ENCODE data around the gene ENPP6. TPM values are rescaled to one million over a fixed set of nuclear protein-coding genes. Genes with fewer than 3 reads are reported as not detected.
A peak's percentile ranks its signal among the peaks of the same experiment; 100 is the strongest.

ENPP6 gene
- total and polyA plus RNA-seq, 4 donors: 30.4 to 53.3 (median 32.2) TPM

DNA sequence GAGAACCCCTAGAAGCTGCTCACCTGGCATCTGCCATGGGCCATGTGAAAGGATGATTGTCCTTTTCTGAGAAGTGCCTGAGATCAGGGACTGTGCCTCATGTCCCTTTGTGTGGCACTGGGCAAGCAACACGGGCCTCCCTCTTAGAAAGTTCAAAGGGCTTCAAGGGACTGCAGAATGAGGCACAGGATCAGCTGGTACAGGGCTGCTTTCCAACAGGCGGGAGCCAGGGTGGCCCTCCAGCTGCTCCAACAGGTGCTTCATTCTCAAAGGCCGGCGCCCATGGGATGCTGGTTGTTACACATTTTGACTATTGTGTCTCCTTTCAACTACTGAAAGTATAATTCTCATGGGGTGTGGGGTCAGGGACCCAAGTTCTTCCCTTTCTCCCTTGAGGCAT is 114.7 kb downstream of the ENPP6 start:
- H3K36me3 ChIP-seq (ENCODE audit: control insufficient read depth, insufficient read depth, low read length): no peaks in the 10 kb centered on the region
- no peak overlapping the region for H3K4me3 ChIP-seq (ENCODE audit: low read depth, low read length)
- DNase-seq (ENCODE audit: low read depth in 4 of 6, low spot score in 6 of 6): no peak
- H3K27ac ChIP-seq (ENCODE audit: low read depth, low read length): peak overlapping the region; percentile 65
- 58% methylated on average over 2 of the region's 4 CpGs for WGBS (ENCODE audit: insufficient coverage)
- no peaks in the 10 kb centered on the region for H3K9me3 ChIP-seq (ENCODE audit: control insufficient read depth, insufficient read depth, low read length)
- H3K27me3 ChIP-seq (ENCODE audit: control insufficient read depth, insufficient read depth, low read length): no peaks in the 10 kb centered on the region
- peaks cover 33% of the 10 kb centered on the region for H3K4me1 ChIP-seq (ENCODE audit: control insufficient read depth, insufficient read depth, low read length)

DNA sequence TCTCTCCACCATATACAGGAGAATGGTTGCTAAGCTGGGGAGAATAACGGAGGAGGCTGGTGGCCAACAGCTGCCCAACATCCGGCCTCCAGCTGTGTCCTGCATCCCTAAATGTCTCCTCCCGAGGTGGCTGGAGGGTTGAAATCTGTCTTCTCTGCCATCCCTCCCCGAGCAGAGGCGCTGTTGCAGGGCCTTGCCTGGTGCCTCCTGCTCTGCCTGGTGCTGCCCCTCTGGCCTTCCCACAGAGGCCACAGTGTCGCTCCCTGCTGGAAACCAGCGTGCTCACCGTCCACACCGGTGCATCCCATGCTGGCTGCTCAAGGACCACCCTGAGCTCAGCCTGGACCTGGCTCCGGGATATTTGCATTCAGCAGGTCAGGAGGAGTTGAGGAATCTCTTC is 115.2 kb downstream of the ENPP6 start:
- Histone ChIP-seq H3K36me3 (ENCODE audit: control insufficient read depth, insufficient read depth, low read length) (no peaks in the 10 kb centered on the region), H3K27ac (ENCODE audit: low read depth, low read length) (no peak overlapping the region), H3K27me3 (ENCODE audit: control insufficient read depth, insufficient read depth, low read length) (no peaks in the 10 kb centered on the region), H3K9me3 (ENCODE audit: control insufficient read depth, insufficient read depth, low read length) (no peaks in the 10 kb centered on the region), H3K4me1 (ENCODE audit: control insufficient read depth, insufficient read depth, low read length) (peaks cover 34% of the 10 kb centered on the region), H3K4me3 (ENCODE audit: low read depth, low read length) (no peak overlapping the region)
- DNase-seq (ENCODE audit: low read depth in 4 of 6, low spot score in 6 of 6): no peak
- 70% methylated on average over 10 of the region's 10 CpGs for WGBS (ENCODE audit: insufficient coverage)

DNA sequence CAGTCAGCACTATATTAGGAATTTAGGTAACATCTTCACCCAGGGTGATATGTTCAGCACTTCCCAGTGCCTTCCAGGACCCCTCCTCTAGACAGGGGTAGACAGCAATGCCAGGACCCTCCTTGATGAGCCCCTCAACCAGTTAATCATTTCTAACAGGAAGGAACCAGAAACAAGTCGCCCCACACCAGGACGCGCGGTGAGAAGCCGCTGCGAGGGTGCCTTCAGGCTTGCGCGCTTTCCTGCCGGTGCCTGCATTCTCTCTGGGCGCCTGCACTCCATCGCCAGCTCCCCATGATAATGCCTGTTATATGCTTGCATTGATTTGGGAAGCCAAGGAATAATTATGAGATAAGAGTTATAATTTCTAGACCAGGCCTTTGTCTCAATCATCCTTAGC is 116.0 kb downstream of the ENPP6 start:
- 84% methylated on average over 10 of the region's 11 CpGs for WGBS (ENCODE audit: insufficient coverage)
- no peak overlapping the region for H3K4me3 ChIP-seq (ENCODE audit: low read depth, low read length)
- H3K36me3 ChIP-seq (ENCODE audit: control insufficient read depth, insufficient read depth, low read length): no peaks in the 10 kb centered on the region
- peaks cover 40% of the 10 kb centered on the region for H3K4me1 ChIP-seq (ENCODE audit: control insufficient read depth, insufficient read depth, low read length)
- no peak overlapping the region for H3K27ac ChIP-seq (ENCODE audit: low read depth, low read length)
- no peak for DNase-seq (ENCODE audit: low read depth in 4 of 6, low spot score in 6 of 6)
- no peaks in the 10 kb centered on the region for H3K27me3 ChIP-seq (ENCODE audit: control insufficient read depth, insufficient read depth, low read length)
- no peaks in the 10 kb centered on the region for H3K9me3 ChIP-seq (ENCODE audit: control insufficient read depth, insufficient read depth, low read length)

DNA sequence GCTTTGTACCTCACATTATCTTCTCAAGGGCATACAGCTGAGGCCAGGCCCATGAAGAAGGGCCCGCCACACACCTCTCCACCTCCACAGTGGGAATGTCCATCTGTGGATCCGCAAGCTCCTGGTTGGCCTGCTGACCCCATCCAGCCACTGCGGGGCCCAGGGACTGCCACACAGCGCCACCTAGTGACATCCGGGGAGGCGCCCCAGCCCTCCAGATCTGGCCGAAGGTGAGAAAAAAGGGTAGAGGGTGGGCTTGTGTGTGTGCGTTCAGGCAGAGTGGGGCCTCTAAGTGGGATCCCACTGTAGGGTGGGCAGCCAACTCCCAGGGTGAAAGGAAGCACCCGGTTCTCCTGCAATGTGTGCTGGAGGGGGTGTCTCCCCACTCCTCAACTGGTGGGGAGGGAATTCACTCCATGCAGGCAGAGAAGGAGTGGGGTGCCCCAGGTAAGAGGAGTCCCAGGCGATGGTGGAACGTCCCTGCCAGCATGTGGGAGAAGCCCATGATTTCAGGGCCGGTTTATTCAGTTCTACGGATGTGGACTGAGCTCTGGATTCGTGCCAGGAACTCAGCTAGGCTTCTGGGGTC is 117.3 kb downstream of the ENPP6 start:
- H3K27me3 ChIP-seq (ENCODE audit: control insufficient read depth, insufficient read depth, low read length): no peaks in the 10 kb centered on the region

DNA sequence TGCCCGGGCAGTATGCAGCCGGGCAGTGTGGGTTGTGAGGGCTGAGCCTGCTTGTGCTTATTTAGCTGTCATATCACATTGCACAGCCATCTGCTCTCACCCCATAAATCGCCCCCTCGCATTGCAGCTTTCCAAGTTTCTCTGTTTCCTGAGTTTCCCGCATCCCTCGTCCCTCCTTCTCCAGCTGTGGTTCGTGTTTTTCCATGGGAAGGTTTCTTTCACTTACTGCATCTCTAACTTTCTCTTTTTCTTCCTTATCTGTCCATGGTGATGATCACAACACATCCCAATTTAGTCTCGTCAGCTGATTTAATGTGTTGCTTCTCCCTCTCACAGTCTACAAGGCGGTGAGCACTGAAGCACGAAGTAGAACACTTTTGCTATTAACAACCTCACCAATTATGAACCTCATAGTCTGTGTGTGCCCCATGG is 118.1 kb downstream of the ENPP6 start:
- 43% methylated on average over 2 of the region's 10 CpGs for WGBS (ENCODE audit: insufficient coverage)
- no peak overlapping the region for H3K4me3 ChIP-seq (ENCODE audit: low read depth, low read length)
- H3K27ac ChIP-seq (ENCODE audit: low read depth, low read length): no peak overlapping the region
- no peaks in the 10 kb centered on the region for H3K36me3 ChIP-seq (ENCODE audit: control insufficient read depth, insufficient read depth, low read length)
- no peaks in the 10 kb centered on the region for H3K9me3 ChIP-seq (ENCODE audit: control insufficient read depth, insufficient read depth, low read length)
- peaks cover 42% of the 10 kb centered on the region for H3K4me1 ChIP-seq (ENCODE audit: control insufficient read depth, insufficient read depth, low read length)
- no peaks in the 10 kb centered on the region for H3K27me3 ChIP-seq (ENCODE audit: control insufficient read depth, insufficient read depth, low read length)
- peak in 2 of 6 donors; percentile 56 to 71 for DNase-seq (ENCODE audit: low read depth in 4 of 6, low spot score in 6 of 6)

More for the DNA sequence above, 117.3 kb downstream of the ENPP6 start:
- DNase-seq (ENCODE audit: low read depth in 4 of 6, low spot score in 6 of 6): peak in 2 of 6 donors; percentile 34 to 65
- 43% methylated on average over 14 of the region's 14 CpGs for WGBS (ENCODE audit: insufficient coverage)
- Histone ChIP-seq H3K4me1 (ENCODE audit: control insufficient read depth, insufficient read depth, low read length) (peaks cover 40% of the 10 kb centered on the region), H3K4me3 (ENCODE audit: low read depth, low read length) (no peak overlapping the region), H3K36me3 (ENCODE audit: control insufficient read depth, insufficient read depth, low read length) (no peaks in the 10 kb centered on the region), H3K9me3 (ENCODE audit: control insufficient read depth, insufficient read depth, low read length) (no peaks in the 10 kb centered on the region), H3K27ac (ENCODE audit: low read depth, low read length) (no peak overlapping the region)

DNA sequence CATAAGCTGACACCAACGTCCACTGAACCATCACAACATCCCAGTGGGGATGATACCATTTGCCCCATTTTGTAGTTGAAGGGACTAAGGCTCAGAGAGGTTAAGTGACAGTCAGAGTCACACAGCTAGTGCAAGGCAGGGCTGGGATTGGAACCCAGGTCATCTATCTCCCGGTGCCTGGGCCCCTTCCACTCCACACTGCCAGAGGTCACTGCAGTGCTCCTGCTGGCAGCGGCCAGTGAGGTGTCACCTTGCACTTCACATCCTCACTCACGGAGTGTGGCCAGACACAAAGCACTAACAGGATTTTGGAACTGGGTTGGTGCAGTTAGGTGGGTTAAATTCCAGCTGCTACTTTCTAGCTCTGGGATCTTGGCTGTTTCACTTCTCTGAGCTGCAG is 118.7 kb downstream of the ENPP6 start:
- Histone ChIP-seq H3K4me1 (ENCODE audit: control insufficient read depth, insufficient read depth, low read length) (peaks cover 44% of the 10 kb centered on the region), H3K9me3 (ENCODE audit: control insufficient read depth, insufficient read depth, low read length) (no peaks in the 10 kb centered on the region), H3K4me3 (ENCODE audit: low read depth, low read length) (no peak overlapping the region), H3K27me3 (ENCODE audit: control insufficient read depth, insufficient read depth, low read length) (no peaks in the 10 kb centered on the region), H3K36me3 (ENCODE audit: control insufficient read depth, insufficient read depth, low read length) (no peaks in the 10 kb centered on the region), H3K27ac (ENCODE audit: low read depth, low read length) (no peak overlapping the region)
- no peak for DNase-seq (ENCODE audit: low read depth in 4 of 6, low spot score in 6 of 6)
- 82% methylated on average over 2 of the region's 4 CpGs for WGBS (ENCODE audit: insufficient coverage)

DNA sequence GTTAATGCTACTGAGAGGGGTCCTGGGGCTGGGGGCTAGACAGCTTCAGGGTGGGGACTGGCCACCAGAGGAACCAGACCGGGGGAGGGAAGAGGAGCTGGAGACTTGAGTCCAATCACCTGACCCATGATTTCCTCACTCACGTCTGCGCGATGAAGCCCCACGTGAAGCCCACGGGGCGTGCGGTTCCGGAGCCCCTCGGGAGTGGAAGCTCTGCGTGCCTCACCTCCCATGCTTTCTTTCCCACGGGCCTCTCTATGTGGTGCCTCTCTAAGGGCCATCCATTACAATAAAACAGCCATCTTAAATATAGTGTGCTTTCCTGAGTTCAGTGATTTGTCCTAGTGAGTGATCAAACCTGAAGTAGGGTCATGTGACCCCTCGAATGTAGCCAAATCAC is 119.9 kb downstream of the ENPP6 start:
- no peak overlapping the region for H3K27ac ChIP-seq (ENCODE audit: low read depth, low read length)
- H3K4me3 ChIP-seq (ENCODE audit: low read depth, low read length): no peak overlapping the region
- H3K4me1 ChIP-seq (ENCODE audit: control insufficient read depth, insufficient read depth, low read length): peaks cover 39% of the 10 kb centered on the region

DNA sequence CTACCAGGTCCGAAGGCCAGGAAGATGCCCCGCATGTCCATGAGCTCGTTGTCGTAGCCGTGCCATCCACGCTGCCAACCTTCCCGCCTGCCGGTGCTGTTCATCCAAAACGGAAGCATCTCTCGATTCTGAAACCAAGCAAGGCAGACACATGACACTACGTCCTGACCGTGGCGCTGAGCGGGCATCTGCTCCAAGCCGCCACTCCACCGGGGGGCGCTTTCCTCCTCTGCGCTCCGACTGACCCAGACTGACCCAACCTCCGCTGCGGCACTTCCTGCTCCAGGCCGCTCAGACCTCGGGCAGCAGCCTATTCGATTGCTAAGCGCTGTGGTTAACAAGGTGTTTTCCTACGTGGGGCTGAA is 120.5 kb downstream of the ENPP6 start:
- peaks cover 33% of the 10 kb centered on the region for H3K4me1 ChIP-seq (ENCODE audit: control insufficient read depth, insufficient read depth, low read length)
- H3K27ac ChIP-seq (ENCODE audit: low read depth, low read length): no peak overlapping the region
- no peaks in the 10 kb centered on the region for H3K9me3 ChIP-seq (ENCODE audit: control insufficient read depth, insufficient read depth, low read length)
- DNase-seq (ENCODE audit: low read depth in 4 of 6, low spot score in 6 of 6): peak in 1 of 6 donors; percentile 25
- no peaks in the 10 kb centered on the region for H3K36me3 ChIP-seq (ENCODE audit: control insufficient read depth, insufficient read depth, low read length)
- no peaks in the 10 kb centered on the region for H3K27me3 ChIP-seq (ENCODE audit: control insufficient read depth, insufficient read depth, low read length)
- peak overlapping the region; percentile 23 for H3K4me3 ChIP-seq (ENCODE audit: low read depth, low read length)
- WGBS (ENCODE audit: insufficient coverage): 36% methylated on average over 20 of the region's 26 CpGs

More for the DNA sequence above, 119.9 kb downstream of the ENPP6 start:
- H3K9me3 ChIP-seq (ENCODE audit: control insufficient read depth, insufficient read depth, low read length): no peaks in the 10 kb centered on the region
- H3K27me3 ChIP-seq (ENCODE audit: control insufficient read depth, insufficient read depth, low read length): no peaks in the 10 kb centered on the region
- WGBS (ENCODE audit: insufficient coverage): 100% methylated on average over 2 of the region's 13 CpGs
- no peaks in the 10 kb centered on the region for H3K36me3 ChIP-seq (ENCODE audit: control insufficient read depth, insufficient read depth, low read length)
- no peak for DNase-seq (ENCODE audit: low read depth in 4 of 6, low spot score in 6 of 6)

DNA sequence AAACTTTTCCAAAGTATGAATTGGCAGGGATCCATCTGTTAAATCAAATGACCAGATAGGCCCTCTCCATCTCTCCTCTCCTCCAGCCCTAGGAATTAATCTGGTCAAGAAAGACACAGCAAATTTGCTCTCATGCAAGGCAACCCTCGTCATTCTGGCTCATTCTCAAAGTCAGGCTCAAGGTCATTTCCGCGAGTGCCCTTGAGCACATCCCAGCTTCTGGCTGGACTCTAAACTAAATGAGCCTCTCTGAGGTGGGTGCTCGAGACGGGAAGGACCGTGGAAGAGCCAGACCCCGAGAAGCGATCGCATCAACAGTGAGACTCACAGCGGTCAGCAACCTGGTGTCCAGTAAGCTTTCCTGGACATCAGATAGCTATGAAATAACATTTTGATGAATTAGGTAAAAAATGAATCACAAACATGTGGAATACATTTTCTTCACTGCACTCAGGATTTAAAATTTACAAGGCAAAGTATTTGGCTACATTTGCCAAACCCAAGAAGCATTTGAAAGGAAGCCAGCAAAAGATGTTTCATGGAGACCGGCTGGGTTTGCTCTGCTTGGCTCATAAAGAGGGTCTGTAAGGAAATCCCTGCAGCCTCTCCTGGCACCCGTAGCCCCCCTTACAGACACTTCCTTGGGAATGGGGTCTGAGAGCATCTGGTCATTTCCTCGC is 121.0 kb downstream of the ENPP6 start:
- Histone ChIP-seq H3K27me3 (ENCODE audit: control insufficient read depth, insufficient read depth, low read length) (no peaks in the 10 kb centered on the region), H3K9me3 (ENCODE audit: control insufficient read depth, insufficient read depth, low read length) (no peaks in the 10 kb centered on the region), H3K27ac (ENCODE audit: low read depth, low read length) (no peak overlapping the region), H3K36me3 (ENCODE audit: control insufficient read depth, insufficient read depth, low read length) (no peaks in the 10 kb centered on the region), H3K4me3 (ENCODE audit: low read depth, low read length) (peak overlapping the region; percentile 23), H3K4me1 (ENCODE audit: control insufficient read depth, insufficient read depth, low read length) (peaks cover 29% of the 10 kb centered on the region)
- peak in 2 of 6 donors; percentile 52 to 86 for DNase-seq (ENCODE audit: low read depth in 4 of 6, low spot score in 6 of 6)
- 76% methylated on average over 13 of the region's 13 CpGs for WGBS (ENCODE audit: insufficient coverage)
